ENCODE measurements around the gene DENND1C.

Gene DENND1C

DNA sequence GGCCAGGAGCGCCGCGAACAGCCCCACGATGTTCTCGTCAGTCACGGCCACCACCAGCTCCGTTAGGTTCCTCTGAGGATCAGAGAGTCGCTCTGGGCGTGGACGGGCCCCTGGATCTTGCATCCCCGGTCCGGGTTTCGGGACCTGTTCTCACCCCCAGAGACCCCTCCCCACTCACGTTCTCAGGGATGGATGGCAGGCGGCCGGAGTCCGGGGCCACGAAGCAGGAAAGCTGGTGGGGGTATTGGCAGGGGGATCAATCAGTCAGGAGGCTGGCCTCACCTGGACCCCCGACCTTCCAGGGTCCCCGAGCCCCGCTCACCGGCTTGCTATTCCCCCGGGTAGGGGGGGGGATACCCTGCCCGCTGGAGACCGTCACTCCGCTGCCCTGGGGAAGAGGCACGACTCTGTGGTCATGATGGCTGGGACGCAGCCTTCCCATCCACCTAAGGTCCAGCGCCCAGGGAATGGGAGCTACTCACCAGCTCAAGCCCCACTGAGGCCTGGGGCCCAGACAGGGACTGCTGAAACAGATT is 4.6 kb downstream of the DENND1C start:
- DNase-seq, result no peak

DNA sequence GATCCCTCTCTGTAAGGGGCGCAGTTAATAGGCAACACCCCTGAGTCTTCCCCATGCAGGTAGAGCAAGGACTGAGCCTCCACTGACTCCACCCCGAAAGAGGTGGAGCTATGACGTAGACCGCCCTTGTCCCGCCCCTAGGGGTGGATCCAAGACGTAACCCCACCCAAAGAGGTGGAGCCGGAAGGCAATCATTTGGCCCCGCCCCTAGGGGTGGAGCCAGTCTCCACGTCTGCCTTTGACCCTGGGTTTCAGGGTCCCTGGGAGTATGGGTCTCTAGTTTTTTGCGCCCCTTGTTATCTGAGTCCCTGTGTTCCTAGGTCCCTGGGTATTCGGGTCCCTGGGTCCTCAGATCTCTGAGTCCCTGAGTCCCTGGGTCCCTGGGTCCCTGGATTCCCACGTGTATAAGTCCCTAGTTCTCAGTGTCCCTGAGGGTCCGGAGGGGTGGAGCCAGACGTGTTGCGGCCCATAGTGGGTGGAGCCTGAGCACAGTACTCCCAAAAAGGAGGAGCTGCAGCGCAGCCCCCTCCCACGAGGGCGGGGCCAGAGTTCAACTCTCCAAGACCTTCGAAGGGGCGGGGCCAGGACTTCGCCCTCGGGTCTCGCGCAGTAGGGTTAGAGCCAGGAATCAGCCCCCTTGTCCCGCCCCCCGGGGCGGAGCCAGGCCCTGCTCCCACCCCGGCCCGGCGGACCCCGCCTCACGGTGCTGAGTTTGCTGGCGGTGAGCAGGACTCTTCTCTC is 5.3 kb downstream of the DENND1C start:
- peak; percentile 56 for DNase-seq

DNA sequence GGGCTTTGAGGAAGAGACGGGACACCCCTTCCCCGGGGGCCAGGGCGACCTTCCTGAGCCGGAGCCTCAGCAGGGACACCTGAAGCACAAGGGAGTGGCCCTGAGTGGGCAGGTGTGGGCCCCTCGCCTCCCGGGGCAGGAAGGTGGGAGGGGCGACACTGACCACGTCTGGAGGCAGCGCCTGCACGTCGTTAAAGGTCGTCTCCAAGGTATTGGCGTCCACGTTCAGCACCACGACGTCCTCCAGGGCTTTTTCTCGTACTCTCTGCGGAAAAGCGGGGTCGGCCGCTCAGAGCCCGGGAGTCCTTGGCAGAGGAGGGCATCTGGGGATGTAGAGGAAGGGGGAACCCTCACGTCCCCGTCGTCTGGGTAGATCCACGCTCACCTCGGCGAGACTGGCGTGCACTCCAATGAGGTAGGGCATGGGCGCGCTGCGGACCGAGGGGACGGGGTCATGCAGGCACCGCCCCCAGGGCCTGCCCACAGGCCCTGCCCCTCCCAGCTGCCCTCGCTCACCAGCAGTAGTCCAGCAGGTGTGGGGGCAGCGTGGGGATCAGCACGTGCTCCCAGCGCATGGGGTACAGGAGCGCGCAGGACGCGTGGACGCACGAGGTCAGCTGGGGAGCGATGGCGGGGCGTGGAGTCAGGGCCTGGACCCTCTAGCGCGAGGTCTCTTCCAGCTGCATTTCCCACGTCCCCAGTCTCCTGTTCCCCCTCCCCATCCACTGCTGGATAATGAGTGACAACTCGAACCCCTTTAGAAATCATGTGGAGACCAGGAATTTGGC is 6.1 kb downstream of the DENND1C start:
- no peak for DNase-seq

DNA sequence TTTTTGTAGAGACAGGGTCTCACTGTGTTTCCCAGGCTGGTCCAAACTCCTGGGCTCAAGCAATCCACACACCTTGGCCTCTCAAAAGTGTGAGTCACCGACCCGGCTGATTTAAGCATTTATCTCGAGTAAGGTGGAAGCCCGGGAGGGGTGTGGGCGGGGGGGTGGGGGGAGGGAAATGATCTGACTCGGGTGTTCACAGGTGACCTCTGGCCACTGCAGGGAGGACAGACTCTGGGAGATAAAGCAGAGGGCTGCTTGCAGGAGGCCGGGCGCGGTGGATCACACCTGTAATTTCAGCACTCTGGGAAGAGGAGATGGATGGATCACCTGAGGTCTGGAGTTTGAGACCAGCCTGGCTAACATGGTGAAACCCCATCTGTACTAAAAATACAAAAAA is 7.9 kb downstream of the DENND1C start:
- DNase-seq, result no peak

DNA sequence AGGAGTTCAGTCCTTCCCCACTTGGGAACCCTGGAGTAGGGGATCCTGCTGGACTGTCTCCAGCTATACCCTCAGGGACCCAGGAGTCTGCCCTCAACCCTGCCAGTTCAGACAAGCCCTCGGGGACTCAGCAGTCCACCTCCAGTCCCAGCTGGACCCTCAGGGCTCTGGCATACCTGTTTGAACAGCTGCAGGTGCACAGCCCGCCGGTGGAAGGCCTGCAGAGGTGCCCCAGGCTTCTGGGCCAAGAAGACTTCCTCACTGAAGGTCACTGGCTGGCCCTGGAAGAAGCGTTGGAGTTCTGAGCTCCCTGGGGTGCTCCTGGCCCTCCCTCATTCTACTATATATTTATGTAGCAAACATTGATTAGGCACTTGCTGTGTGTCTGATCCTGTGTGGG is 8.9 kb downstream of the DENND1C start:
- no peak for DNase-seq

DNA sequence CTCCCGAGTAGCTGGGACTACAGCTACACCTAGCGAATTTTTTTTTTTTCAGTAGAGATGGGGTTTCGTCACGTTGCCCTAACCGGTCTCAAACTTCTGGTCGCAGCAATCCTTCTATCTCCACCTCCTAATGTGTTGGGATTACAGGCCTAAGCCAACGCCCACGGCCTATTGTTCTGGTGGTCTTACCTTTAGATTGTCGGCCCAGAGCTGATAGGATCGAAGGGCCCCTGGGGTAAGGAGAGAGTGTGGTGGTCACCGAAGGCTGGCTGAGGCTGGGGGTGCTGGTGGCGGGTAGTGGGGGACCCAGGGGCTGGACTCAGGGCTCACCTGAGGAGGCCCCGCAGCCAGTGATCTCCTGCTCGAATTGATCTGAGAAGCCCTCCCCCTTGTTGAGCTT is 10.5 kb downstream of the DENND1C start:
- no peak for DNase-seq

DNA sequence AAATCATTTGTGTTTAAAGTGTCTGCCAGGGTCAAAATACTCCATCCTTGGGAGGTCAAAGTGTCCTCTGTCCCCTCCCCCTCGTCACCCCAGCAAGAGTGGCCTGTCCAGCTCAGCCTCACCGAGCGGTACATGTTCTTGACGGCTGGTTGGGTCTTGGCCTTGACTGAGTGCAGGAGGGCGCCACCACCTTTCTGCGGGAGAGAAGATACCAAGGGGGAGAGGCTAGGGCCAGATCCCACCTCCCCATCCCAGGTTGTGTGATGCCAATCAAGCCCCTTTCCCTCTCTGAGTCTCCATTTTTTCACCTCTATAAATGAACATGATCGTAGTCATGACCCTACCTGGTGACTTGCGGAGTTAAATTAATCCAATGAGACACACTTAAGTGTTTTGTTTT is 11.4 kb downstream of the DENND1C start:
- DNase-seq, result no peak

DNA sequence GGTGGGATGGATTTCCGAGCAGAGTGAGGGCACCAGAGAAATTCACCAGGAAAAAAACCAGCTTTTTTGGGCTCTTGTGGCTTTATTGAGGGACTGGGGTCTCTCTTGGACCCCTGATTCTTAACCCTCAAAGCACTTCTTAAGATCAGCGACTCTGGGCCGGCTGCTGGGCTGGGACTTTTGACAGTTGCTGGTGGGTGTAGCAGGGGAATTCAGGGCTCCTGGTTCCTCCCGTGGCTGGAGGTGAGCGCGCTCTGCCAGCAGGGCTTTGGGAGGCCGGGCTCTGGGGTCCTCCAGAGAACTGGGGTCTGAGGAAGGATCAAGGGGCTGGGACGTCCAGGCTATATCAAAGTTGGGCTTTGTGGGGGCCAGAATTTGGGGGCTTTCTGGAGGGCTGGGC is 14.2 kb downstream of the DENND1C start:
- DNase-seq, result no peak

DNA sequence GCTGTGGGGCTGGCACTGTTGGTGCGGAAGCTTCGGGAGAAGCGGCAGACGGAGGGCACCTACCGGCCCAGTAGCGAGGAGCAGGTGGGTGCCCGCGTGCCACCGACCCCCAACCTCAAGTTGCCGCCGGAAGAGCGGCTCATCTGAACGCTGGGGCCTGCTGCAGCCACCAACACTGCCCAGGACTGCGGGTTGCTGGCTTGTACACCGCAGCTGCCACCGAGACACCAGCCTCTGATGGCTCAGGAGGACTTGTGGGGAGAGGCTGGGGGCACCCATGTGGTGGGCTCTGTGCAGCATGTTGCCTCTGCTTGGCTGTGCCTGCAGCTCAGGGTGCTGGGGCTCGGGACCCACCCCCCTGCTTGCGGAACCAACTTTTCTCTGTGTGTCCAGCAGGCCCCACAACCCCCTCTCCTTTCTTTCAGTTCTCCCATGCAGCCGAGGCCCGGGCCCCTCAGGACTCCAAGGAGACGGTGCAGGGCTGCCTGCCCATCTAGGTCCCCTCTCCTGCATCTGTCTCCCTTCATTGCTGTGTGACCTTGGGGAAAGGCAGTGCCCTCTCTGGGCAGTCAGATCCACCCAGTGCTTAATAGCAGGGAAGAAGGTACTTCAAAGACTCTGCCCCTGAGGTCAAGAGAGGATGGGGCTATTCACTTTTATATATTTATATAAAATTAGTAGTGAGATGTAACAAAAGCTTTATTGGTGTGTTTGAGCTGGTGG is 14.9 kb downstream of the DENND1C start:
- DNase-seq, result no peak

DNA sequence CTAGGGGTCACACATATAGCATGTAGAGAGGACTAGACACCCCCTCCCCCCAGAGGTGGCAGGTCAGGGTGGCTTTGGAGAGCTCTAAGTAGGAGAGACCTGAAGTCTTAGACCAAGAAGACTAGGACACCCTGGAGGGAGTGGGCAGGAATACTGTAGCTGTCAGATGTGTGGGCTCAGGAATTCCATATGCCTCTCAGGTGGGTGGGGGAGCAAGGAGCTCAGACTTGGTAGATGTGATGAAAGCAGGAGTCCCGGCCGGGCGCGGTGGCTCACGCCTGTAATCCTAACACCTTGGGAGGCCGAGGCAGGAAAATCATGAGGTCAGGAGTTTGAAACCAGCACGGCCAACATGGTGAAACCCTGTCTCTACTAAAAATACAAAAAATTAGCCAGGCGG is 15.9 kb downstream of the DENND1C start:
- no peak for DNase-seq

DNA sequence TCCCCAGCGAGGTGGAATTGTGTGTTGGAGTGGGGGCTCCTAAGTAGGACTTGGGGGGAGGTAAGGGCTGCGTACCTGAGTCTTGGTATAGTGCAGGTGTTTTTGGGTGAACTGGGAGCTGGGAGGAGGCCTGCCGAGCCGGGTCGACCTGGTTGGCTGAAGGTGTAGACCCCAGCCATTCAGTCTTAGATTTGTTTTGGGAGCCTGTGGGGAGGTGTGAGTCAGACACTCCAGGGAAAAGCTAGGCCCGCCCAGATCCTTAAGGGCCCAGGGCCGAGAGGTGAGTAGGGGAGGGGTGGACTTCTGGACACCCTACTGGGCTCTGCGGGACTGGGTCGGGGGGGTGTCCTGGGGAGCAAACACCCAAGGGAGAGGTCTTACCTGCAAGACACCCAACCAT is 16.6 kb downstream of the DENND1C start:
- no peak for DNase-seq

DNA sequence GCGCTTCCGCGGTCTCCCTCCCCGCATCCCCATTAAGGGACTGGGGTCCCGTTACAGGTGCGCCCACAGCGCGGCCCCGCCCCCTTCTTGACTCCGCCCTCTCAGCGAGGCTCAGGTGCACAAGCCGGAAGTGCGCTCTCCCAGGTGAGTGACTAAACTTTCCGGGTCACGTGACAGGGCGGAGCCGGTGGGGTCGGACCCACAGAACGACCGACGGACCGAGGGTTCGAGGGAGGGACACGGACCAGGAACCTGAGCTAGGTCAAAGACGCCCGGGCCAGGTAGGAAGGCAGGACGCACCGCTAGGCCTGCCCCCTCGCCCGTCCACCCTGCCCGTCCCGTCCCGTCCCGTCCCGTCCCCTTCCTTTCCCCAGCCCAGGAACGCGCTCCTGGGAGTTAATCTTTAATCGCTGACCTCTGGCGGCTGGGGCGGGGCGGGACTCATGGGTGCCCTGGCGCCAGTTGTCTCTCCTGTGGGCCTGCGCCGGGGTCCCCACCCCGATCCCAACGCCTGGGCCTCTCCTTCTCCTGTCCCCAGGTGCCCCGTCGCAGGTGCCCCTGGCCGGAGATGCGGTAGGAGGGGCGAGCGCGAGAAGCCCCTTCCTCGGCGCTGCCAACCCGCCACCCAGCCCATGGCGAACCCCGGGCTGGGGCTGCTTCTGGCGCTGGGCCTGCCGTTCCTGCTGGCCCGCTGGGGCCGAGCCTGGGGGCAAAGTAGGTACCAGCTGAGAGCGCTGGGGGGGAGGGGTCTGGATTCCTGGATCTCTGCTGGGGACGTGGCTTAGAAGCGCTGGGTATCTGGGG is 17.3 kb downstream of the DENND1C start, which contains the start of gene CRB3:
Gene CRB3 (plus strand): TSS at position 202 of the 804 bp plus-strand sequence. CDS start 431 bp downstream, at position 633.
- DNase-seq, result no peak

DNA sequence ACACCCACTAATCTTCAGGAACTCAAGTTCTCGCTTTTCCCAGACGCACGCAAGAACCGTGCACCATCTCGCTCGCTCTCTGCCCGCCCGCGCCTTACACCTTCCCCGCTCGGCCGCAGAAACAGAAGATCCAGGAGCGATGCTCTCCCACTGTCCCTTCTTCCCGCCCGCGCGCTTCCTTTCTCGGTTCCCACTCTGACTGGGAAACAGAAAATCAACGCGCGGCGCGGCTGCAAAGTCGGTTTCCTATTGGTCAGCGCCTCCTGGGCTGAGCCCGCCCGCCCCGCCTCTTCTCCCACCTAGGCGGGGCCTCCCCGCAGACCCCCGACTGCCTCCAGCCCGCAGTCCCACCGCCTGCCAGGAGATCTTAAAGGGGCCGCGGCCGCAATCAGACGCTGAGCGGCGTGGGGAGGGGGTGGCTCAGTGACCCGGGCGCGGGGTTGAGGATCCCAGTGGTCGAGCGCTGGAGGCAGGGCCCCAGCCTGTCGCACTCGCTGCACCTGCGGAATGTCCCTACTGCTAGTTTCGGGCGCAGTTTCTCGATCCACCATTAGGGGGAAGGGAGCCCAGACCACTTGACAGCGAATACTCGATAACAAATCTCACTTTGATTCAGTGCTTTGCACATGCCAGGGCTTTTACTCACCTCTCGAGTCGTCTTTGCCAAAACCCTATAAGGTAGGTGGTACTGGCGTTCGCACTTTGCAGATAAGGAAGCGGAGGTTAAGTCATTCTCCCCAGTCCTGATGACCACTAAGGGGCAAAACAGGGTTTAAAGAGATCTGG is 21.3 kb downstream of the DENND1C start:
- DNase-seq, result peak; percentile 99

DNA sequence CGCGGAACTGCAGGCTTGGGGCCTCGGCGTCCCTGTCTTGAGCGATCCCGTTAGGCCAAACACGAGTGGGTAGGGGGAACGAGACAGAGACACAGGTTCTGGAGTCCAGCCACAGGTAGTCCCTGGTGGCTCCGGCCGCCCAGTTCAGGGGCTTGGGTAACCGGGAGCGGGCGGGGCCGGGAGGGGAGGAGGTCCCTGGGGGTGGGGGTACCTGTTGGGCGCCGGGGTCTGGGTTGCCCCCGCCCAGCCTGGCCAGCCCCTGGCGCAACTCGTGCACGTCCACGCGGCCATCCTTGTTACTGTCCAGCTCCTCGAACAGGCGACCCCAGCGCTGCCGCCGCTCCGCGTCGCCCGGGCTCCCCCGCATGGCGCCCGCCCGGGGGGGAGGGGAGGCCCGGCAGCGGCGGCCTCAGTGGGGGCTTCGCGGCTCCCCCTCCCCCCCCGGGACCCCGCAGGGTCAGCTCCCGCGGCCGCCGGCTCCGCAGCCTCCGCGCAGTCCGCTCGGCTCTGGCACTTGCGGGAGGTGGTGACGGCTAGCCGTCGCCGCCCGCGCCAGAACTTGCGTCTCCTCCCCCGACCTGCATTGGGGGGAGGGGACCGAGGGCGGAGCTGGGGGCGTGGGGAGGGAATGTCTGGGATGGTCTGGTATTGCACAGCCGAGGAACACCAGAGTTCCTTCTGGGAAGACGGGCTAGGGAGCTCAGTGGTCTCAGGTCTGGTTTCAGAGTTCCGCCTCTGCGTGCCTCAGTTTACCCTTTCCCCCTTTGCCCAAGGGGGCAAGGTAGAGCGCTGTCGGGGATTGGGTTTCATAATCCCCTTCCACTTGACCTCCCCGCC is 22.1 kb downstream of the DENND1C start, which contains the start of gene SLC25A23:
Gene SLC25A23 (minus strand): TSS at position 531 of the 837 bp plus-strand sequence. CDS start 164 bp downstream, at position 367.
- DNase-seq, result peak; percentile 66

DNA sequence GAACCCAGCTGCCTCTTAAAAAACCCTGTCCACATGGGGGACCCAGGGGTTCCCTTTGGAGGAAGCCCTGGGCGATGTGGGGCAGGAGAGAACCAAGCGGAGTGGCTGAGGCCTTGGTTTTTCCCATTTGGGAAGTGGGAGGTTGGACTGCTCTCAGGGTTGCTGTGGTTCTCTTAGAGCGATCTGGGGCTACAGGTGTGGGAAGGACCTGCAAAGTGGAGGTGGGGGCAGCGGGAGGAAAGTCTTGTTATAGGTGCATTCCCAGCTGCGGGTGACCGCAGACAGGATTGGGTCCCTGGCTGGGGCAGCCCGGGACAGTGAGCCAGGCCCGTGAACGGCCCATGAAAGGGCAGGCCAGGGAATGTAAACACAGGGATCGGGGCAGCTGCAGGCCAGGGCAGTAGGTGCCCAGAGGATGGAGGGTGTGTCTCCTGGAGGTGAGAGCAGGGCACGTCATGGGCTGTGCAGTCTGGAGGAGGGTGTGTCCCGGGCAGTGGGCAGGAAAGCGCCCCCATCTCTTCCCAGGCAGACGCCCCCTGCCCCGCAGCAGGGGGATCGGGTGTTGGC is 22.8 kb downstream of the DENND1C start:
- DNase-seq, result no peak

DNA sequence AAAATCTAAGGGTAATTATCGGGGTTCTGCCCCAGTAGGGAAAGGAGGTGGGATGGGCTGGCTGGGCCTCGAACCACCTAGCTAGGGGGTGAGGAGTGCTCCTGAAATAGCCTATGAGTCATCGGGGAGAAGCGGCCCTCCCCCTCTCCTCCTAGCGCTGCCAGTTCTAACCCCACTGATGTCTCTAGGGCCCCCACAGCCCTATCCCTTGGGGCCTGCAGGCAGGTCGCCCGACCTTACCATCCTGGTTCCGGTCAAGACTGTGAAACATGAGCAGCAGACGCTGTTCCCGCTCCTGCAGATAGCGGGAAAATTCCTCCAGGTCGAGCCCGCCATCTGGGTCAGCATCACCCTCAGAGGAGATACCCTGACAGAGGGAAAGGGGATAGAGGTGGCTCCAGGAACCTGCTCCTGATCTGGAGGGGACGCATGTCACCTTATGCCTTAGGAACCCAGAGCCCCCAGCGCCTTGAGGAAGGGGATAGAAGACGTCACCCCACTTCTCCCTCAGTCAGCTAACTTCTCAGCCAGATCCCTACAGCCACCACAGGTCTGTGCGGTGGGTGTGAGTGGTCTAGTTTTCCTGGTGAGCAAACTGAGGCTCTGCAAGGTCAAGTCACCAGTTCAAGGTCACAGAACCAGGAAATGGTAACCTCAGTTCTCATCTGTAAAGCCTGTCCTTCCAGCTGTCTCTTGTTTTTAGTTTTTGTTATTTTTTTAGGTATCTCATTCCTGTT is 23.5 kb downstream of the DENND1C start:
- peak; percentile 13 for DNase-seq

DNA sequence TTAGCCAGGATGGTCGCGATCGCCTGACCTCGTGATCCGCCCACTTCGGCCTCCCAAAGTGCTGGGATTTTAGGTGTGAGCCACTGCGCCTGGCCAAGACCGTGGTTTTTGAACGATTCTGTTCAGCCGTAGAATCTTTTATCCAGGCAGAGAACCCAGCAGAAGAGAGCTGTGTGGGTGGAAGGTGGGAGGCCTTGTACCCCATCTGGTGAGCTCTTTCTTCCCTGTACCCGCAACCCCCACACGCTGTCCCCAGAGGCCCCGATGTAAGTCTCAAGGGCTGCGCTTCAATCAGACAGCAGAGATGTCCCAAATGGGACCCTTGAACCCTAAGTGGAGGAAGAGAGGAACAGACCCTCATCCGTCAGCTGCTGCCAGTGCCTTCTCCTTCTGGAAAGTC is 25.7 kb downstream of the DENND1C start:
- no peak for DNase-seq

DNA sequence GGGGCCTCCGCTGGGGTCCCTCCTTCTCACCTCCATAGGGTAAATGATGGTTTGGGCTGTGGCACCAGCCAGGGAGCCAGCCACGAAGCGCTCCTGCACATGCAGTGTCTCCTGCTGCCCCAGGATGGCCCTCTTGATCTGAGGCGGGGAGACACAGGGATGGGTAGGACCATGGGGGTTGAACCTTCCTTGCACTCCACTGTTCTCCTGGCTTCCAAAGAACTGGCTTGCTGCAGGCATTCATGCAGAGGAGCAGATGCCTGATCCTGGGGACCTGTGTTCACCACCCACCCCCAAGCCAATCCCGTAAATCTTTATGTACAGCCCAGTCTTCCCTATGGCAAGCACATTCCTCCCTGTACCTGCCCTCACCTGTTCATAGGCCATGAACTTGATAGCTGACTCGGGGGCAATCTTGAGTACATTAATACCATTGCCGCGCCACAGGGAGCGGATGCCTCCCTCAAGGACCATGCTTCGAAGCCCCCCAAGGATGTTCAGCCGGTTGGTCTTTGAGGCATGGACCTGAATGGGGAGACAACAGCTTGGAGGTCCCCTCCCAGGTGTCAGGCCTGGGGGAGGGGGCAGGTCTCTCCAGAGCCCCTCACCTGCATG is 27.5 kb downstream of the DENND1C start:
- no peak for DNase-seq

DNA sequence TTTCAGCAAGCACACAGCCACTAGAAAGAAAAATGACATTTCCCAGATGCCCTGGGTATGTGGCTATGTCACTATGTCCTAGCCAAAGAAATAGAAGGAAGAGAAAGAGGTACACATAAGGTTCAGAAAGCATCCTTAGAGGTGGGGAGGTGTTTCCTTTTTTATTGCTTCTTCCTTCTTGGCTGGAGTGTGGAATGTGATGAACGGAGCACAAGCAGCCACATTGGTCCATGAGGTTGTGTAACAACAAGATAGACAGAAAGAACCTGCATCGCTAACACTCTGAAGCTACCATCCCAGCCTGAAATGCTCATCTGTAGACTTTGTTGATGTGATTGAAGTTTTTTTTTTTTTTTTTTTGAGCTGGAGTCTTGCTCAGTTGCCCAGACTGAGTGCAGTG is 28.7 kb downstream of the DENND1C start:
- DNase-seq, result no peak

Measured in NCI-H226 (cell line).